GM18867 (cell line): ENCODE data around the gene TBC1D22A.

Source experiments
- ATAC-seq: cut with Tn5 transposase; IDR thresholded peaks from one replicate; pipeline ENCODE4 v1.9.1; 2021; ENCODE audit warnings: mild to moderate bottlenecking, moderate library complexity; ENCODE audit not compliant: unreplicated experiment

TBC1D22A gene

GRCh38 chr22:46854125-46854870, 91.8 kb downstream of the TBC1D22A start:
- ATAC-seq = no peak

- ATAC-seq = no peak
Measured at GRCh38 chr22:46855681-46856080, 93.2 kb downstream of the TBC1D22A start.

- no peak for ATAC-seq
Measured at GRCh38 chr22:46856661-46857060, 94.2 kb downstream of the TBC1D22A start.

GRCh38 chr22:46857142-46857884, 94.9 kb downstream of the TBC1D22A start:
- ATAC-seq = no peak

GRCh38 chr22:46857885-46858143, 95.4 kb downstream of the TBC1D22A start:
- ATAC-seq = no peak

GRCh38 chr22:46858181-46858771, 95.8 kb downstream of the TBC1D22A start:
- ATAC-seq = no peak

GRCh38 chr22:46860562-46860961, 98.1 kb downstream of the TBC1D22A start:
- no peak for ATAC-seq

- ATAC-seq = no peak
Measured at GRCh38 chr22:46861468-46862367, 99.3 kb downstream of the TBC1D22A start.

- ATAC-seq = no peak
Measured at GRCh38 chr22:46862418-46863324, 100.2 kb downstream of the TBC1D22A start.

- no peak for ATAC-seq
Measured at GRCh38 chr22:46863794-46864193, 101.3 kb downstream of the TBC1D22A start.

GRCh38 chr22:46864314-46865051, 102.0 kb downstream of the TBC1D22A start:
- ATAC-seq = no peak

- ATAC-seq = no peak
Measured at GRCh38 chr22:46865052-46865434, 102.6 kb downstream of the TBC1D22A start.

GRCh38 chr22:46865642-46866041, 103.2 kb downstream of the TBC1D22A start:
- ATAC-seq = no peak

- no peak for ATAC-seq
Measured at GRCh38 chr22:46866591-46866990, 104.1 kb downstream of the TBC1D22A start.

GRCh38 chr22:46867106-46867505, 104.7 kb downstream of the TBC1D22A start:
- no peak for ATAC-seq

GRCh38 chr22:46869329-46869728, 106.9 kb downstream of the TBC1D22A start:
- ATAC-seq = no peak

- ATAC-seq = no peak
Measured at GRCh38 chr22:46869831-46870441, 107.5 kb downstream of the TBC1D22A start.

- no peak for ATAC-seq
Measured at GRCh38 chr22:46871826-46872225, 109.4 kb downstream of the TBC1D22A start.

- no peak for ATAC-seq
Measured at GRCh38 chr22:46875089-46875488, 112.6 kb downstream of the TBC1D22A start.
